Measurements from ENCODE around the gene TSNAXIP1. TPM values are rescaled to one million over a fixed set of nuclear protein-coding genes. Genes with fewer than 3 reads are reported as not detected.
A peak's percentile ranks its signal among the peaks of the same experiment; 100 is the strongest.

TSNAXIP1 gene
- polyA plus RNA-seq, 1 donor (not counting 4 experiments of a cell fraction or from before 2014, with no cell fraction given) = 0.54 TPM

GRCh38 chr16:67779256-67780014 is 27.3 kb upstream of the TSNAXIP1 start:
- Histone ChIP-seq H3K27me3 (ENCODE audit: control insufficient read depth, extremely low read depth, insufficient read depth, low read length) (no peaks in the 10 kb centered on the region), H2AFZ (ENCODE audit: control insufficient read depth, low read length) (no peak overlapping the region), H3K9ac (ENCODE audit: control insufficient read depth, extremely low read depth, insufficient read depth, low read length) (peak overlapping the region; percentile 37), H4K20me1 (ENCODE audit: control insufficient read depth, extremely low read depth, insufficient read depth, low read length) (peaks cover 2% of the 10 kb centered on the region), H3K4me3 (ENCODE audit: control insufficient read depth in 2 of 3, extremely low read depth in 1 of 3, insufficient read depth in 2 of 3, low read depth in 1 of 3, low read length in 3 of 3) (no peak overlapping the region), H3K79me2 (ENCODE audit: control insufficient read depth, insufficient read depth, low read length) (peaks cover 17% of the 10 kb centered on the region), H3K36me3 (ENCODE audit: control insufficient read depth in 2 of 2, extremely low read depth in 1 of 2, insufficient read depth in 2 of 2, low read length in 2 of 2) (peaks cover 2 to 5% of the 10 kb centered on the region in 2 experiments), H3K27ac (ENCODE audit: control insufficient read depth, insufficient read depth, low read length) (peak overlapping the region; percentile 81), H3K9me3 (ENCODE audit: control insufficient read depth, low read depth, low read length) (no peaks in the 10 kb centered on the region), H3K4me2 (ENCODE audit: control insufficient read depth, extremely low read depth, insufficient read depth, low read depth, low read length) (peak overlapping the region; percentile 58), H3K4me1 (ENCODE audit: control insufficient read depth, extremely low read depth, insufficient read depth, low read length) (peaks cover 30% of the 10 kb centered on the region), H3K9me1 (ENCODE audit: control insufficient read depth, extremely low read depth, insufficient read depth, low read length) (no peaks in the 10 kb centered on the region)
- dilution Hi-C loops (cut with MboI; ENCODE audit: extremely low pct_ligation_motif_present, low sequenced_read_pairs) = no loop called here
- no peak for TF ChIP-seq EZH2 (IDR thresholded peaks at IDR 0.05; ENCODE audit: low read length)
- no peak for TF ChIP-seq CTCF (optimal IDR thresholded peaks at IDR 0.05 in 1 of 3, IDR thresholded peaks at IDR 0.05 in 1 of 3, conservative IDR thresholded peaks at IDR 0.05 in 1 of 3; ENCODE audit: extremely low read depth in 1 of 3, insufficient read depth in 2 of 3, low read length in 3 of 3)
- FAIRE-seq (no peak), DNase-seq (ENCODE audit: low read depth, low spot score) (peak; percentile 56)

DNA sequence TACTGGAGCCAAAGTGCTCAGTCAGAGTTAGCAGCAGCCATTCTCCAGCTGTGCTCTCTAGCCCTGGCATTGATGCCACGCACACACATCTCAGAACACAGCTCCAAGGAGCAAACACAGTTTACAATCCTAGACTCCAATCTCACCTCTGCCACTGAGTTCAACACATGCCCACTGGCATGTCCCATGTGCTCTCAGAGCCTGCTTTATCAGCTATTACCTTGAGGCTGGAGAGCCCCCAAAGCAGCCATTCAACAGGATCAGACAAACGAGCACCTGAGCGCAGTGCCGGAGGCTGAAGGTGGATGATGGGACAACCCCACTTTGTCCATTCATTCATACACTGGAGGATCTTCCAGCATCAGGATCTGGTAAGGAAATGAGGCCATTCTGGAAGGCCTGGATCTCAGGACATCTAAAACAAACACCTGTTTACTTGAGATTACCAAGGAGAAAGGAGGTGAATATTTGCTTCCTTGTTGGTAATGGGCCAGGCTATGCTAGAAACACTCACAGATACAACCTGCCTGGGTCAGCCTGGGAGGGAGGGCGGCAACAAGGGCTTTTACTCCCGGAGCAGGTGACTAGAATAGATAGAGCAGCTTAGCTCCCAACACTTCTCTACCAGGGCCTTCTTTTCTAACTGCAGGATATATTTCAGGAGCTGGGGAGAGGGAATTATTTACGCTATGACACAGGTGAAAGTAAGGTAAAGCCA is 25.7 kb upstream of the TSNAXIP1 start:
- Histone ChIP-seq H3K27ac (ENCODE audit: control insufficient read depth, insufficient read depth, low read length) (peak overlapping the region; percentile 81), H3K36me3 (ENCODE audit: control insufficient read depth in 2 of 2, extremely low read depth in 1 of 2, insufficient read depth in 2 of 2, low read length in 2 of 2) (peaks cover 2 to 5% of the 10 kb centered on the region in 2 experiments), H3K9ac (ENCODE audit: control insufficient read depth, extremely low read depth, insufficient read depth, low read length) (no peak overlapping the region), H4K20me1 (ENCODE audit: control insufficient read depth, extremely low read depth, insufficient read depth, low read length) (peaks cover 2% of the 10 kb centered on the region), H3K79me2 (ENCODE audit: control insufficient read depth, insufficient read depth, low read length) (peaks cover 17% of the 10 kb centered on the region), H3K4me3 (ENCODE audit: control insufficient read depth in 2 of 3, extremely low read depth in 1 of 3, insufficient read depth in 2 of 3, low read depth in 1 of 3, low read length in 3 of 3) (no peak overlapping the region), H3K9me1 (ENCODE audit: control insufficient read depth, extremely low read depth, insufficient read depth, low read length) (no peaks in the 10 kb centered on the region), H3K4me1 (ENCODE audit: control insufficient read depth, extremely low read depth, insufficient read depth, low read length) (peaks cover 30% of the 10 kb centered on the region), H3K27me3 (ENCODE audit: control insufficient read depth, extremely low read depth, insufficient read depth, low read length) (no peaks in the 10 kb centered on the region), H3K4me2 (ENCODE audit: control insufficient read depth, extremely low read depth, insufficient read depth, low read depth, low read length) (peak overlapping the region; percentile 23), H2AFZ (ENCODE audit: control insufficient read depth, low read length) (no peak overlapping the region), H3K9me3 (ENCODE audit: control insufficient read depth, low read depth, low read length) (no peaks in the 10 kb centered on the region)
- no peak for DNase-seq (ENCODE audit: low read depth, low spot score)
- no peak for FAIRE-seq
- dilution Hi-C loops (cut with MboI; ENCODE audit: extremely low pct_ligation_motif_present, low sequenced_read_pairs) = no loop called here
- no peak for TF ChIP-seq CTCF (optimal IDR thresholded peaks at IDR 0.05 in 1 of 3, IDR thresholded peaks at IDR 0.05 in 1 of 3, conservative IDR thresholded peaks at IDR 0.05 in 1 of 3; ENCODE audit: extremely low read depth in 1 of 3, insufficient read depth in 2 of 3, low read length in 3 of 3)
